Liver (tissue), 9 donors: ENCODE data around the gene AOPEP. TPM values are rescaled to one million over a fixed set of nuclear protein-coding genes. Genes with fewer than 3 reads are reported as not detected.

Source experiments
- DNase-seq: peaks from one replicate; pipeline ENCODE4 v3.0.0-alpha.2; 2017; ENCODE audit warnings: low spot score
- H3K27ac ChIP-seq, 2 donors: one replicate each; pipeline ENCODE4 v1.7.0; 2013; ENCODE audit warnings: inconsistent platforms in 2 of 2, low read length in 2 of 2, control low read depth in 1 of 2, low read depth in 1 of 2, mild to moderate bottlenecking in 1 of 2
- H3K27me3 ChIP-seq, 4 donors: one replicate each; pipeline versions ENCODE4 v1.6.1 to v1.7.0; 2013; ENCODE audit warnings: low read length in 3 of 4, inconsistent platforms in 1 of 4, mild to moderate bottlenecking in 1 of 4, moderate library complexity in 1 of 4; ENCODE audit not compliant: control insufficient read depth in 4 of 4, insufficient read depth in 4 of 4
- H3K36me3 ChIP-seq, 4 donors: one replicate each; pipeline versions ENCODE4 v1.6.1 to v1.7.0; 2013; ENCODE audit warnings: low read length in 3 of 4, mild to moderate bottlenecking in 3 of 4, low read depth in 1 of 4, moderate library complexity in 1 of 4; ENCODE audit not compliant: control insufficient read depth in 4 of 4, insufficient read depth in 3 of 4
- H3K4me1 ChIP-seq, 4 donors: one replicate each; pipeline versions ENCODE4 v1.6.1 to v1.7.0; 2013; ENCODE audit warnings: low read length in 3 of 4, mild to moderate bottlenecking in 3 of 4, moderate library complexity in 1 of 4; ENCODE audit not compliant: control insufficient read depth in 4 of 4, insufficient read depth in 4 of 4
- H3K4me3 ChIP-seq, 3 donors: one replicate each; pipeline versions ENCODE4 v1.6.1 to v1.7.0; 2013; ENCODE audit warnings: low read length in 3 of 3, control low read depth in 1 of 3, low read depth in 1 of 3, mild to moderate bottlenecking in 1 of 3
- H3K9ac ChIP-seq, 2 donors: one replicate each; pipeline ENCODE4 v1.7.0; 2013; ENCODE audit warnings: low read length in 2 of 2, mild to moderate bottlenecking in 2 of 2, moderate library complexity in 2 of 2, control low read depth in 1 of 2, low read depth in 1 of 2
- H3K9me3 ChIP-seq, 4 donors: one replicate each; pipeline versions ENCODE4 v1.6.1 to v1.7.0; 2013; ENCODE audit warnings: low read length in 3 of 4; ENCODE audit not compliant: control insufficient read depth in 4 of 4
- CTCF ChIP-seq: fragments of 150-350 bp; IDR thresholded peaks from 2 replicates; pipeline ENCODE4 v1.5.1; 2017; ENCODE audit warnings: improper control_type of control experiment, low read depth, low read length; ENCODE audit not compliant: missing input control
- EGR1 ChIP-seq, 2 donors: IDR thresholded peaks; 2 replicates each; pipeline ENCODE4 v1.6.1; 2016 to 2018; ENCODE audit warnings: antibody characterized with exemption in 2 of 2, low read depth in 2 of 2
- FOXA1 ChIP-seq: IDR thresholded peaks from 2 replicates; pipeline ENCODE4 v1.6.1; 2016; ENCODE audit warnings: antibody characterized with exemption
- FOXA2 ChIP-seq: IDR thresholded peaks from 2 replicates; pipeline ENCODE4 v1.6.1; 2016; ENCODE audit warnings: antibody characterized with exemption
- GABPA ChIP-seq, 2 donors: IDR thresholded peaks in 1 of 2; conservative IDR thresholded peaks in 1 of 2; 2 replicates each; pipeline ENCODE4 v1.6.1; 2016; ENCODE audit warnings: antibody characterized with exemption in 2 of 2, mild to moderate bottlenecking in 1 of 2, moderate library complexity in 1 of 2
- HNF4A ChIP-seq, 2 donors: conservative IDR thresholded peaks; 2 replicates each; pipeline ENCODE4 v1.6.1; 2016; ENCODE audit warnings: antibody characterized with exemption in 2 of 2, mild to moderate bottlenecking in 2 of 2
- HNF4G ChIP-seq: IDR thresholded peaks from 2 replicates; pipeline ENCODE4 v1.6.1; 2016; ENCODE audit warnings: antibody characterized with exemption
- JUND ChIP-seq, 2 donors: IDR thresholded peaks; 2 replicates each; pipeline ENCODE4 v1.6.1; 2016; ENCODE audit warnings: antibody characterized with exemption in 2 of 2
- MAX ChIP-seq: IDR thresholded peaks from 2 replicates; pipeline ENCODE4 v1.6.1; 2016; ENCODE audit warnings: antibody characterized with exemption
- NR2F2 ChIP-seq: IDR thresholded peaks from 2 replicates; pipeline ENCODE4 v1.6.1; 2016; ENCODE audit warnings: antibody characterized with exemption
- RAD21 ChIP-seq, 2 donors: IDR thresholded peaks; 2 replicates each; pipeline ENCODE4 v1.6.1; 2016; ENCODE audit warnings: antibody characterized with exemption in 2 of 2, mild to moderate bottlenecking in 2 of 2
- RXRA ChIP-seq, 2 donors: IDR thresholded peaks; 2 replicates each; pipeline ENCODE4 v1.6.1; 2017 to 2018; ENCODE audit warnings: antibody characterized with exemption in 2 of 2, mild to moderate bottlenecking in 1 of 2
- SP1 ChIP-seq: IDR thresholded peaks from 2 replicates; pipeline ENCODE4 v1.6.1; 2018; ENCODE audit warnings: antibody characterized with exemption, mild to moderate bottlenecking
- TAF1 ChIP-seq: conservative IDR thresholded peaks from 2 replicates; pipeline ENCODE4 v1.6.1; 2016; ENCODE audit warnings: antibody characterized with exemption, mild to moderate bottlenecking
- YY1 ChIP-seq: IDR thresholded peaks from 2 replicates; pipeline ENCODE4 v1.6.1; 2016; ENCODE audit warnings: antibody characterized with exemption, mild to moderate bottlenecking
- ZBTB33 ChIP-seq: IDR thresholded peaks from 2 replicates; pipeline ENCODE4 v1.6.1; 2016; ENCODE audit warnings: antibody characterized with exemption
- WGBS: extraction: QIAGEN DNeasy Blood & Tissue Kit; methylation state at CpG from one replicate; pipeline ENCODE4 v1.1.7; 2013; 5-methylcytosine and 5-hydroxymethylcytosine counted together
- polyA plus RNA-seq, 2 donors: library from polyadenylated mRNA; stranded (reverse) in 1 of 2; unstranded in 1 of 2; fragments of 200-250 nt in 1 of 2; fragments of >200 nt in 1 of 2; fragmentation: Nextera tagmentation in 1 of 2; extraction: Ambion mirVana in 1 of 2; gene quantifications; one replicate each; pipeline versions ENCODE4 v1.2.1 to v1.2.3, GENCODE V29; 2013 to 2015
- total RNA-seq, 2 donors: library from RNA; depleted of rRNA; stranded (reverse); fragments of >200 nt; gene quantifications; one replicate each; pipeline ENCODE4 v1.2.3, GENCODE V29; 2014
- TF ChIP-seq, protein P1 (sequence below): IDR thresholded peaks from 2 replicates; pipeline ENCODE4 v1.6.1; 2016; ENCODE audit warnings: antibody characterized with exemption
- TF ChIP-seq, protein P2 (sequence below): IDR thresholded peaks from 2 replicates; pipeline ENCODE4 v1.6.1; 2016; ENCODE audit warnings: antibody characterized with exemption, mild to moderate bottlenecking
- donor health status: healthy.
- donor health status: healthy.
- donor health status: healthy.
- donor health status: healthy.
- donor health status: healthy.

Gene AOPEP
- total and polyA plus RNA-seq, 4 donors = 22.2 to 77.1 (median 34.8) TPM

DNA sequence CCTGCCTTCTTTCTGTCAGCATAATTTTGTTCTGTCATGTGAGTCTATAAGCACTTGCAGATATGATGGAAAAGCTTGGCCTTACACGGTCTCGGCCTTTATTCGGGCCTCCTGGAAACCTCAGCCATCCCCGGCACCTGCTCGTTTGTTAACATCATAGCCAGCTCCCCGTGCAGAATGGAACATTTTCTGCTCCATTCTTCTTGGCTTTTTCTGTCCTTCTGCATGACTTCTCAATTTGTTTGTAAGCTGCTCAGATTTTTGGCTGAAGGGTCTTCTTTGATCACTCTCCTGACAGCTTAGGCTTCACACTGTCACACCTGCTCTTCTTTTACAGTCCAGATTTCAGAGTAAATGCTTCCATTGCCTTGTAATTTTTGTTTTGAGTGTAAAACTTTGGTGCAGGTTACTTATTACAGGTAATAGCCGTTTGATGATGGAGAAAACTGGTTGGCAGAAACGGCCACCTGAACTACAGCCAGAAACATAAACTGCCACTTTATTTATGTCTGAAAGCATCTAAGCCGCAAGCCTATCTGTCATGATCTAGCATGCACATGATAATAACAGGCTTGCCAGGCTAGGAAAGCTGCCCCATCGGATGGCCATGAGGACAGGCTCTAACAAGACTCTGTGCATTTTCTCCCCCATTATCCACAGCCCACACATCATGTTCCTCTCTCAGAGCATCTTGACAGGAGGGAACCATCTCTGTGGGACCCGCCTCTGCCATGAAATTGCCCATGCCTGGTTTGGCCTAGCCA, 197.0 kb downstream of the AOPEP start:
- Histone ChIP-seq H3K27me3 (no peaks in the 10 kb centered on the region), H3K9ac (no peak overlapping the region), H3K4me1 (peaks cover 7 to 13% (median 11%) of the 10 kb centered on the region in 4 donors), H3K9me3 (no peaks in the 10 kb centered on the region), H3K27ac (no peak overlapping the region), H3K4me3 (no peak overlapping the region), H3K36me3 (no peaks in the 10 kb centered on the region)
- TF ChIP-seq, protein P1, sequence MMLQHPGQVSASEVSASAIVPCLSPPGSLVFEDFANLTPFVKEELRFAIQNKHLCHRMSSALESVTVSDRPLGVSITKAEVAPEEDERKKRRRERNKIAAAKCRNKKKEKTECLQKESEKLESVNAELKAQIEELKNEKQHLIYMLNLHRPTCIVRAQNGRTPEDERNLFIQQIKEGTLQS = no peak
- no peak for TF ChIP-seq FOXA1
- TF ChIP-seq YY1 = no peak
- TF ChIP-seq, protein P2, sequence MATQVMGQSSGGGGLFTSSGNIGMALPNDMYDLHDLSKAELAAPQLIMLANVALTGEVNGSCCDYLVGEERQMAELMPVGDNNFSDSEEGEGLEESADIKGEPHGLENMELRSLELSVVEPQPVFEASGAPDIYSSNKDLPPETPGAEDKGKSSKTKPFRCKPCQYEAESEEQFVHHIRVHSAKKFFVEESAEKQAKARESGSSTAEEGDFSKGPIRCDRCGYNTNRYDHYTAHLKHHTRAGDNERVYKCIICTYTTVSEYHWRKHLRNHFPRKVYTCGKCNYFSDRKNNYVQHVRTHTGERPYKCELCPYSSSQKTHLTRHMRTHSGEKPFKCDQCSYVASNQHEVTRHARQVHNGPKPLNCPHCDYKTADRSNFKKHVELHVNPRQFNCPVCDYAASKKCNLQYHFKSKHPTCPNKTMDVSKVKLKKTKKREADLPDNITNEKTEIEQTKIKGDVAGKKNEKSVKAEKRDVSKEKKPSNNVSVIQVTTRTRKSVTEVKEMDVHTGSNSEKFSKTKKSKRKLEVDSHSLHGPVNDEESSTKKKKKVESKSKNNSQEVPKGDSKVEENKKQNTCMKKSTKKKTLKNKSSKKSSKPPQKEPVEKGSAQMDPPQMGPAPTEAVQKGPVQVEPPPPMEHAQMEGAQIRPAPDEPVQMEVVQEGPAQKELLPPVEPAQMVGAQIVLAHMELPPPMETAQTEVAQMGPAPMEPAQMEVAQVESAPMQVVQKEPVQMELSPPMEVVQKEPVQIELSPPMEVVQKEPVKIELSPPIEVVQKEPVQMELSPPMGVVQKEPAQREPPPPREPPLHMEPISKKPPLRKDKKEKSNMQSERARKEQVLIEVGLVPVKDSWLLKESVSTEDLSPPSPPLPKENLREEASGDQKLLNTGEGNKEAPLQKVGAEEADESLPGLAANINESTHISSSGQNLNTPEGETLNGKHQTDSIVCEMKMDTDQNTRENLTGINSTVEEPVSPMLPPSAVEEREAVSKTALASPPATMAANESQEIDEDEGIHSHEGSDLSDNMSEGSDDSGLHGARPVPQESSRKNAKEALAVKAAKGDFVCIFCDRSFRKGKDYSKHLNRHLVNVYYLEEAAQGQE = no peak
- no peak for TF ChIP-seq RAD21 (IDR thresholded peaks at IDR 0.05)
- TF ChIP-seq MAX = no peak
- no peak for TF ChIP-seq HNF4A (conservative IDR thresholded peaks at IDR 0.05)
- TF ChIP-seq SP1 = no peak
- no peak for TF ChIP-seq GABPA (IDR thresholded peaks at IDR 0.05 in 1 of 2, conservative IDR thresholded peaks at IDR 0.05 in 1 of 2)
- no peak for TF ChIP-seq TAF1
- TF ChIP-seq NR2F2 = no peak
- no peak for TF ChIP-seq FOXA2
- TF ChIP-seq JUND (IDR thresholded peaks at IDR 0.05) = no peak
- no peak for TF ChIP-seq EGR1 (IDR thresholded peaks at IDR 0.05; ENCODE audit: low read depth in 2 of 2)
- TF ChIP-seq RXRA (IDR thresholded peaks at IDR 0.05) = no peak
- TF ChIP-seq CTCF = no peak
- TF ChIP-seq ZBTB33 = no peak
- no peak for TF ChIP-seq HNF4G
- DNase-seq = no peak
- 90% methylated on average over 11 of the region's 11 CpGs for WGBS
